ENCODE data around the gene IGFBP6.

DNA sequence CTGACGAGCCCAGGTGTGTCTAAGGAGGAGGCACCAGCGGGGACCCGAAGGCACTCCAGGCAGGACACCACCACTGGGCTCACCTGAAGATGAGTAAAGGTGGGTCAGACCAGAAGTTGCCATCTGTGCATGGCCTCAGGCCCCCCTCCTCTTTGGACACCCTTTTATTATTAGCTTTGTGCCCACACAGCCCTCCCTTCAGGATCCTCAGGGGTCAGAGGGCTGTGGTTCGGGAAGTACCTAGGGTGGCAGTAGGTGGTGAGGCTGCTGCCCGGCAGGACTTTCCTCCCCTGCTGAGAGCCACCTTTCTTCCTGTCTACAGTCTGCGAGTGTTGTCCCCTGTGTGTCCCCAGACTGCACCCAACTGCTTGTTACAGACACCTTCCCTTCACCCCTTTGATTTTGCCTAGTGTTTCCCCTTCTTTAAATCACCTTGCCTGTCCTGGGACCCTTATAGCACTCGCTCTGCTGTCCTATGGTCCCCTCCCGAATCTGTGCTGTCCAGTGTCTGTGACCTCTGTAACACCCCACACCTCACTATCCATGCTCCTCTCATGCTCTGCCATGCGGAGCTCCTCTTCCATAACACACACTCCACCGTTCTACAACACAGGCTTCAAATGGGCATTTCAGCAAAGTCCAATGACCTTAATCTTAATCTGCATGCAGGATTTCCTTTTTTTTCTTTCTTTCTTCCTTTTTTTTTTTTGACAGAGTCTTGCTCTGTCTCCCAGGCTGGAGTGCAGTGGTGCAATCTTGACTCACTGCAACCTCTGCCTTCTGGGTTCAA lies 31.5 kb downstream of the IGFBP6 start:
- TF ChIP-seq, protein P1, sequence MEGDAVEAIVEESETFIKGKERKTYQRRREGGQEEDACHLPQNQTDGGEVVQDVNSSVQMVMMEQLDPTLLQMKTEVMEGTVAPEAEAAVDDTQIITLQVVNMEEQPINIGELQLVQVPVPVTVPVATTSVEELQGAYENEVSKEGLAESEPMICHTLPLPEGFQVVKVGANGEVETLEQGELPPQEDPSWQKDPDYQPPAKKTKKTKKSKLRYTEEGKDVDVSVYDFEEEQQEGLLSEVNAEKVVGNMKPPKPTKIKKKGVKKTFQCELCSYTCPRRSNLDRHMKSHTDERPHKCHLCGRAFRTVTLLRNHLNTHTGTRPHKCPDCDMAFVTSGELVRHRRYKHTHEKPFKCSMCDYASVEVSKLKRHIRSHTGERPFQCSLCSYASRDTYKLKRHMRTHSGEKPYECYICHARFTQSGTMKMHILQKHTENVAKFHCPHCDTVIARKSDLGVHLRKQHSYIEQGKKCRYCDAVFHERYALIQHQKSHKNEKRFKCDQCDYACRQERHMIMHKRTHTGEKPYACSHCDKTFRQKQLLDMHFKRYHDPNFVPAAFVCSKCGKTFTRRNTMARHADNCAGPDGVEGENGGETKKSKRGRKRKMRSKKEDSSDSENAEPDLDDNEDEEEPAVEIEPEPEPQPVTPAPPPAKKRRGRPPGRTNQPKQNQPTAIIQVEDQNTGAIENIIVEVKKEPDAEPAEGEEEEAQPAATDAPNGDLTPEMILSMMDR (tag by site-specific recombination; IDR thresholded peaks at IDR 0.05), result no peak
- TF ChIP-seq ZNF701 (tag by site-specific recombination; IDR thresholded peaks at IDR 0.05) (no peak), ZNF335 (tag by site-specific recombination; conservative IDR thresholded peaks at IDR 0.05) (no peak)

All from HEK293 (cell line).